ENCODE results near the gene OR6X1. TPM values are rescaled to one million over a fixed set of nuclear protein-coding genes. Genes with fewer than 3 reads are reported as not detected.

The OR6X1 gene, protein sequence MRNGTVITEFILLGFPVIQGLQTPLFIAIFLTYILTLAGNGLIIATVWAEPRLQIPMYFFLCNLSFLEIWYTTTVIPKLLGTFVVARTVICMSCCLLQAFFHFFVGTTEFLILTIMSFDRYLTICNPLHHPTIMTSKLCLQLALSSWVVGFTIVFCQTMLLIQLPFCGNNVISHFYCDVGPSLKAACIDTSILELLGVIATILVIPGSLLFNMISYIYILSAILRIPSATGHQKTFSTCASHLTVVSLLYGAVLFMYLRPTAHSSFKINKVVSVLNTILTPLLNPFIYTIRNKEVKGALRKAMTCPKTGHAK
- not detected in 2 replicates for total RNA-seq (2014; rRNA removed; shearing (Covaris generic))
- polyA plus RNA-seq (2014; cell fraction: nucleus; rRNA removed): not detected in 2 replicates

GRCh38 chr11:123754101-123754568, at the start of gene OR6X1:
Gene OR6X1, minus strand, starts transcription at chr11:123754518. Its CDS starts 0 bp downstream, at chr11:123754518.
- no peak for DNase-seq (ENCODE audit: extremely low read depth, low read depth)

GRCh38 chr11:123801765-123802164, 47.4 kb upstream of the OR6X1 start:
- DNase-seq (ENCODE audit: extremely low read depth, low read depth): no peak

GRCh38 chr11:123800036-123800435, 45.7 kb upstream of the OR6X1 start:
- DNase-seq (ENCODE audit: extremely low read depth, low read depth): no peak

DNA sequence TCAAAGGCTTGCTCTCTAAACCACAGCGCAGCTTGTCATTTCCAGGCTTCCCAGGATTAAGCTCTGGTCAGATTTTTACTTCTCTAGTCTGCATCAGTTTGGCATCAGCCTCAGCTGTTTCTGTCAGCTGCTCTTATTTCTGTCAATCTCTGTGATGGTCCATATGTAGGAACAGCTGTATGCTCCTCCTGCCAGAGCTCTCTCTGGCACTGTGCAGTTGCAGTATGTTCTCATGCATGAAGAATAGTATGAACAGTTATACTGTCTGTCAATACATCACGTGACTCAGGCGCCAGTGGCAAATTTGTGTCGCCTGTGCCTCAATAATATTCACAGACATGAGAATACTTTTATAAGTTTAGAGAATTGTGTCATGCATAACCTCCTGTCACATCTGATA, 45.1 kb upstream of the OR6X1 start:
- no peak for DNase-seq (ENCODE audit: extremely low read depth, low read depth)

GRCh38 chr11:123798513-123799252, 44.4 kb upstream of the OR6X1 start:
- DNase-seq (ENCODE audit: extremely low read depth, low read depth): no peak

GRCh38 chr11:123798079-123798478, 43.8 kb upstream of the OR6X1 start:
- no peak for DNase-seq (ENCODE audit: extremely low read depth, low read depth)

DNA sequence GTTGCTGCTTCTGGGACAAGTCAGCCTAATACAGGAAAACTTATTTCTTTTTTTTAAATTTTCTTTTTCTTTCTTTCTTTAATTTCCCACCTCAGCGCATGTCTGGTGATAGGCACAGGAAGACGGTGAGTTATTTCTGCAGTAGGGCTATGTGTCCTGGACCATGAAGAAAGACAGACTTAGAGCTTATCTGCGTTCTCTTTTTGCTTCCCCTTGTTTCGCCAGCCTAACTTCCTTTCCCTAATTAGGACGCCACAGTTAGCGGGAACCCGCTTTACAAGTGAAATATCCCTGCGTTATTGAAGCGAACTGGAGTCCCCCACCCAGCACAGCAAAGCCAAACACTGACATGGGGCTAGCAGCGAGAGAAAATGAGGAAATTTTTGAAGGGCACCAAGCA, 43.2 kb upstream of the OR6X1 start:
- DNase-seq (ENCODE audit: extremely low read depth, low read depth): no peak

DNA sequence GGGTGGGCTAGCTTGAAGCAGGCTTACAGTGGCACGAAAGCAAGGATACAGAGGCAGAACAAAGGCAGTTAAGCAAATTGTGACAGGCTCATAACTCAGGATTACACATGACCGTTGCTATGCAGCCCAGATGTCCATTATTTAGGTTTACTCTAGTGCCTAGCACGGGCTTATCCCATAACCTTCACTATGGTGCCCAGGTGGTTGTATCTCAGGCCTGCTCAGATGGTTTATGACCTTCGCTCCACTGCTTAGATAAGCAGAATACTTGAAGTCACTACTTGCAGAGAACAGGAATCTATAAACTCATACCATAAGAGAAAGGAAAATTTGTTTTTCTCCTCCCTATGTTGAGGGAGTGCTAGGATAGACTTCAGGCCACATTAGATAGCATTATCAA, 42.8 kb upstream of the OR6X1 start:
- DNase-seq (ENCODE audit: extremely low read depth, low read depth): no peak

DNA sequence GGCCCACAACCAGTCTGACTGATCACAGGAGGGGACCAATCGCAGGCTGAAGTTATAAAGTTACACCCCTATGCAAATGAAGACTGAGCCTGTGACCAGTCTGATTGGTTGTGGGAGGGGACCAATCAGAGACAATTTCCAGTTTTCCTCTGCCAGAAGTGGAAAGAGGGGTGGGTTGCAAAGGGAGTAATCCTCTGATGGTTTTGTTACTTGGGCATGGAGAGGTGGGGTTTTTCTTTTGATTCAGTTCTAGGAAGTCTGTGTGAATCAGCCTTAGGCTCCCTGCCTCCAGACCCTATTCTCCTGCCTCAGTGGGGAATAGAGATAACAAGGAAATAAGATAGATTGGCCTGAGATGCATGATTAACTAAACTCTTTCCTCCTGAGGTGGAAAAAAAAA, 41.9 kb upstream of the OR6X1 start:
- no peak for DNase-seq (ENCODE audit: extremely low read depth, low read depth)

GRCh38 chr11:123783536-123783935, 29.2 kb upstream of the OR6X1 start:
- DNase-seq (ENCODE audit: extremely low read depth, low read depth): no peak

GRCh38 chr11:123778511-123778910, 24.2 kb upstream of the OR6X1 start:
- no peak for DNase-seq (ENCODE audit: extremely low read depth, low read depth)

DNA sequence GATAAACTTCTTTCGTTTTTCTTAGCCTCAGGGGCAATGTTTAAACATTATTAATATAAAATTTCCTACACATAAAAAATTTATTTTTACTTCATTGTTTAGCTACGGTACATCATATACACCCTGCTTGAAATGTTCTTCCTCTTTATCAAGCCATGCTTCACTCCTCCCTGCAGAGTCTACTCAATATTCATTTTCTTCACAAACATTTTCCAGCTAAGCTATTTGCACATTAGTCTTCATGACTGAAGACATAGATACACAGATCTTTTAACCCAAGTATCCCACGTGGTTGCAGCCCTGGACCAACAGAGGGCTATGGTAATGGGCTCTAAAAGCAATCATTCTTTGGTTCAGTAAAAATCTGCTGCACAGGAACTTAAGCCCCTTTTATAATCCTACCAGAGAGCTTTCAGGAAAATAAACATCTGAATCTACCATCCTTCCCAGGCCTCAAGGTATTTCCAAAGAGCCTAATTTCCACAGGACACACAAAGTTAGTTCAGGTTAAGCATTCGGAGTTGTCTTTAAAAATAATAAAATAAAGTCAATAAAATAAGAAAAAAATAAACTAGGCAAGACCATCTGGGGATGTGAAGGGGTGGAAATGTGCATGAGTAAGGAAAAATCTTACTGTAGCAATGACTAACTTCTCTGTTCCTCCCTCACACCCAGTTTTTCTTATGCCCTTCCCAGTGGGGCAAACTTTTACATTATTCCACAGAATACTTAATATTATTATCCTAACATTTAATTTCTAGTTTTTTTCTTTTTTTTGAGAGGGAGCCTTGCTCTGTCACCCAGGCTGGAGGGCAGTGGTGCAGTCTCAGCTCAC, 21.6 kb upstream of the OR6X1 start:
- DNase-seq (ENCODE audit: extremely low read depth, low read depth): no peak

DNA sequence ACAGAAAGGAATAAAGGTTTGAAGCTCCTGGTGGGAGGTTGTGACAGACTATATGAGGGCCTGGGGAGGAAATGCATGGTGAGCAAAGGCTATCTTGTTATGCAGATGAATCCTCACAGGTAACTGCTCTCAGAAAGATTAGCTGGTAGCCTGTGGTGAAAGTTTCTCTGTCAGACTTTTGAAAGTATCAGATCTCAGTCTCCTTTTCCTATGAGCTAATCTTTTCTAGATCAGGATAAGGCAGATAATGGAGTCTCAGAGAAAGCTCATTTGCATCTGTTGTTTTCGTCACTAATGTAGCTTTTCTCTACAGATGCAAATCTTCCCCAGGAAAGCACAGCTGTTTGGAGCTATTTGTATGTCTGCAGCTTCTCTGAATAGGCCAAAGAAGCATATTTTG, 21.0 kb upstream of the OR6X1 start:
- no peak for DNase-seq (ENCODE audit: extremely low read depth, low read depth)

DNA sequence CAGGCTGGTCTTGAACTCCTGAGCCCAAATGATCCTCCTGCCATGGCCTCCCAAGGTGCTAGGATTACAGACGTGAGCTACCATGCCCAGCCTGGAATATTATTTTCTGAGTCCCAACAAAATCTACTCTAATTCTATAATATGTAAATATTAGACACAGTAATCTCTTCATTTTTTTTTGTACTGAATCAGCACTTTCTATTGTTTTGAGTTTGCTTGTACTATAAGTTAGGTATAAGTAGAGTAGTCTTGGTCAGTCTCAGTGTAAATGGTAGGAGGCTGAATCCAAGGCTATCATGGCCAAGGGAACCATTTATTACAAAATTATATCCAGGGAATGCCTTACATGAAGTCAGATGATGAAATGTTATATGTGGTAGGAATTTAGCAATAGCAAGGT, 19.6 kb upstream of the OR6X1 start:
- DNase-seq (ENCODE audit: extremely low read depth, low read depth): no peak

GRCh38 chr11:123773026-123773425, 18.7 kb upstream of the OR6X1 start:
- DNase-seq (ENCODE audit: extremely low read depth, low read depth): no peak

GRCh38 chr11:123771664-123772063, 17.3 kb upstream of the OR6X1 start:
- no peak for DNase-seq (ENCODE audit: extremely low read depth, low read depth)

GRCh38 chr11:123770712-123771111, 16.4 kb upstream of the OR6X1 start:
- no peak for DNase-seq (ENCODE audit: extremely low read depth, low read depth)

GRCh38 chr11:123765601-123766000, 11.3 kb upstream of the OR6X1 start:
- no peak for DNase-seq (ENCODE audit: extremely low read depth, low read depth)

DNA sequence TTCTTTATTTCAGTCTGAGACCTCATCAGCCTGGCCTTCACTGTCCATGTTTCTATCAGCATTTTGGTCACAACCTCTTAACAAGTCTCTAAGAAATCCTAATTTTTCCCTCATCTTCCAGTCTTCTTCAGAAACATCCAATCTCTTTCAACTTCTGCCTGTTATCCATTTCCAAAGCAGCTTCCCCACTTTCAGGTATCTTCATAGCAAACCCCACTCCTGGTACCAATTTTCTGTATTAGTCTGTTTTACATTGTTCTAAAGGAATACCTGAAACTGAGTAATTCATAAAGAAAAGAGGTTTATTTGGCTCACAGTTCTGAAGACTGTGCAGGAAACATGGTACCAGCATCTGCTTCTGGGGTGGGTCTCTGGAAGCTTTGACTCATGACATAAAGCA, 8.1 kb upstream of the OR6X1 start:
- no peak for DNase-seq (ENCODE audit: extremely low read depth, low read depth)

- DNase-seq (ENCODE audit: extremely low read depth, low read depth): no peak
Measured at GRCh38 chr11:123760894-123761293, 6.6 kb upstream of the OR6X1 start.

- DNase-seq (ENCODE audit: extremely low read depth, low read depth): no peak
Measured at GRCh38 chr11:123757976-123758375, 3.7 kb upstream of the OR6X1 start.

Data from NCI-H460 (cell line).